ENCODE measurements around the gene DHX38. TPM values are rescaled to one million over a fixed set of nuclear protein-coding genes. Genes with fewer than 3 reads are reported as not detected.

Gene DHX38
- total and polyA plus RNA-seq, 4 donors = 13.9 to 40.9 (median 22.7) TPM

- H3K4me1 ChIP-seq (ENCODE audit: control insufficient read depth in 4 of 4, insufficient read depth in 4 of 4, low read length in 3 of 4) = no peaks in the 10 kb centered on the region
- H3K27ac ChIP-seq (ENCODE audit: low read depth in 1 of 2, low read length in 2 of 2) = no peak overlapping the region
- no peak overlapping the region for H3K4me3 ChIP-seq (ENCODE audit: low read depth in 1 of 3, low read length in 3 of 3)
- 97% methylated on average over 7 of the region's 7 CpGs for WGBS
- H3K9ac ChIP-seq (ENCODE audit: low read depth in 1 of 2, low read length in 2 of 2) = no peak overlapping the region
- H3K9me3 ChIP-seq (ENCODE audit: control insufficient read depth in 4 of 4, low read length in 3 of 4) = no peaks in the 10 kb centered on the region
- DNase-seq (ENCODE audit: low spot score) = no peak
- TF ChIP-seq CTCF (IDR thresholded peaks at IDR 0.05; ENCODE audit: low read depth, low read length, missing input control) (no peak), HNF4G (IDR thresholded peaks at IDR 0.05) (no peak), MAX (IDR thresholded peaks at IDR 0.05) (no peak), GABPA (IDR thresholded peaks at IDR 0.05 in 1 of 2, conservative IDR thresholded peaks at IDR 0.05 in 1 of 2) (no peak), NR2F2 (IDR thresholded peaks at IDR 0.05) (no peak), RAD21 (IDR thresholded peaks at IDR 0.05) (no peak), FOXA2 (IDR thresholded peaks at IDR 0.05) (no peak), JUND (IDR thresholded peaks at IDR 0.05) (no peak), HNF4A (conservative IDR thresholded peaks at IDR 0.05) (no peak), FOXA1 (IDR thresholded peaks at IDR 0.05) (no peak), ATF3 (IDR thresholded peaks at IDR 0.05) (no peak), EGR1 (IDR thresholded peaks at IDR 0.05; ENCODE audit: low read depth in 2 of 2) (no peak), TAF1 (conservative IDR thresholded peaks at IDR 0.05) (no peak), SP1 (IDR thresholded peaks at IDR 0.05) (no peak), REST (IDR thresholded peaks at IDR 0.05) (no peak)
- H3K27me3 ChIP-seq (ENCODE audit: control insufficient read depth in 4 of 4, insufficient read depth in 4 of 4, low read length in 3 of 4) = no peaks in the 10 kb centered on the region
- peaks cover 19 to 57% (median 45%) of the 10 kb centered on the region in 4 donors for H3K36me3 ChIP-seq (ENCODE audit: control insufficient read depth in 4 of 4, insufficient read depth in 3 of 4, low read depth in 1 of 4, low read length in 3 of 4)
Observed at GRCh38 chr16:72112906-72113615, 19.4 kb downstream of the DHX38 start.

- DNase-seq (ENCODE audit: low spot score) = no peak
- no peak overlapping the region for H3K27ac ChIP-seq (ENCODE audit: low read depth in 1 of 2, low read length in 2 of 2)
- no peaks in the 10 kb centered on the region for H3K27me3 ChIP-seq (ENCODE audit: control insufficient read depth in 4 of 4, insufficient read depth in 4 of 4, low read length in 3 of 4)
- no peak overlapping the region for H3K4me3 ChIP-seq (ENCODE audit: low read depth in 1 of 3, low read length in 3 of 3)
- H3K36me3 ChIP-seq (ENCODE audit: control insufficient read depth in 4 of 4, insufficient read depth in 3 of 4, low read depth in 1 of 4, low read length in 3 of 4) = peaks cover 18 to 52% (median 40%) of the 10 kb centered on the region in 4 donors
- no peaks in the 10 kb centered on the region for H3K4me1 ChIP-seq (ENCODE audit: control insufficient read depth in 4 of 4, insufficient read depth in 4 of 4, low read length in 3 of 4)
- no peak overlapping the region for H3K9ac ChIP-seq (ENCODE audit: low read depth in 1 of 2, low read length in 2 of 2)
- TF ChIP-seq ATF3 (IDR thresholded peaks at IDR 0.05) = no peak
- no peaks in the 10 kb centered on the region for H3K9me3 ChIP-seq (ENCODE audit: control insufficient read depth in 4 of 4, low read length in 3 of 4)
Observed at GRCh38 chr16:72113616-72113945, 19.9 kb downstream of the DHX38 start.
